AG09319 (cell line): ENCODE measurements around the gene AKR1C8.
A peak's percentile ranks its signal among the peaks of the same experiment; 100 is the strongest.
"Not testable (repeated sequence)": the region's sequence is repeated elsewhere in the genome, so short reads cannot be mapped to it uniquely, and the experiment has no call there.

Experiments
- DNase-seq: peaks from one replicate; pipeline ENCODE4 v3.0.0-alpha.2; 2010; ENCODE audit warnings: low read depth; ENCODE audit errors: extremely low read depth
- TF ChIP-seq, protein P1 (sequence below): IDR thresholded peaks from 2 replicates; pipeline ENCODE4 v1.5.1; 2011; ENCODE audit warnings: low read depth, mild to moderate bottlenecking, inconsistent platforms, low read length, moderate library complexity

AKR1C8 gene

DNA sequence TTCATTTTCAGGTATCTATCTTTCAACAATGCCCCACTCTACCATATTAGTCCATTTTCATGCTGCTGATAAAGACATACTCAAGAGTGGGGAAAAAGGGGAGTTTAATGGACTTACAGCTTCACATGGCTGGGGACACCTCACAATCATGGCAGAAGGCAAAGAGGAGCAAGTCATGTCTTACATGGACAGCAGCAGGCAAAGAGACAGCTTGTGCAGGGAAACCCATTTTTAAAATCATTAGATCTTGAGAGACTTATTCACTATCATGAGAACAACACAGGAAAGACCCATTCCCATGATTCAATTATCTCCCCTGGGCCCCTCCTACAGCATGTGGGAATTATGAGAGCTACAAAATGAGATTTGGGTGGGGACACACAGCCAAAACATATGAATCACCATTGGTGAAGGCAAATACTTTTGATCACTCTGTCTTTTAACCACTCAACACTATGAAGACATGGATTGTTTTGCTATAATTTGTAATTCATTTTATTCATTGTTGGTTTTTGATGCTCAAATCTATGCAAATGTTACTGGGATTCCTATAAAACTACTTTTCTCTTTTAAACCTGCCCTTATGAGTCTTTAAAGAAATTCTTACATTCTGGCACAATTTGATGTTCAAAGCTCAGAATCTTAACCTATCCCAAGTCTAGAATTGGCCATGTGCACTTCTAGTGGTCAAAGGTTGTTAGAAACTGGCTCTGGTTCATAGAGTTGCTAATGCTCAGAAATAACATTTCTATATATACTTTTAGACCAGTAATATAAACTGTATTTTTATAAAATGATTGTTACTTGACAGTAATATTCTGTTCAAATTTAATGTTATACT lies 27.0 kb upstream of the AKR1C8 start:
- TF ChIP-seq, protein P1, sequence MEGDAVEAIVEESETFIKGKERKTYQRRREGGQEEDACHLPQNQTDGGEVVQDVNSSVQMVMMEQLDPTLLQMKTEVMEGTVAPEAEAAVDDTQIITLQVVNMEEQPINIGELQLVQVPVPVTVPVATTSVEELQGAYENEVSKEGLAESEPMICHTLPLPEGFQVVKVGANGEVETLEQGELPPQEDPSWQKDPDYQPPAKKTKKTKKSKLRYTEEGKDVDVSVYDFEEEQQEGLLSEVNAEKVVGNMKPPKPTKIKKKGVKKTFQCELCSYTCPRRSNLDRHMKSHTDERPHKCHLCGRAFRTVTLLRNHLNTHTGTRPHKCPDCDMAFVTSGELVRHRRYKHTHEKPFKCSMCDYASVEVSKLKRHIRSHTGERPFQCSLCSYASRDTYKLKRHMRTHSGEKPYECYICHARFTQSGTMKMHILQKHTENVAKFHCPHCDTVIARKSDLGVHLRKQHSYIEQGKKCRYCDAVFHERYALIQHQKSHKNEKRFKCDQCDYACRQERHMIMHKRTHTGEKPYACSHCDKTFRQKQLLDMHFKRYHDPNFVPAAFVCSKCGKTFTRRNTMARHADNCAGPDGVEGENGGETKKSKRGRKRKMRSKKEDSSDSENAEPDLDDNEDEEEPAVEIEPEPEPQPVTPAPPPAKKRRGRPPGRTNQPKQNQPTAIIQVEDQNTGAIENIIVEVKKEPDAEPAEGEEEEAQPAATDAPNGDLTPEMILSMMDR = no peak
- no peak for DNase-seq

GRCh38 chr10:5210261-5210660 lies 25.3 kb upstream of the AKR1C8 start:
- TF ChIP-seq, protein P1 = peak; percentile 7
- DNase-seq = not testable (repeated sequence)

GRCh38 chr10:5209776-5210175 lies 24.8 kb upstream of the AKR1C8 start:
- DNase-seq = not testable (repeated sequence)

DNA sequence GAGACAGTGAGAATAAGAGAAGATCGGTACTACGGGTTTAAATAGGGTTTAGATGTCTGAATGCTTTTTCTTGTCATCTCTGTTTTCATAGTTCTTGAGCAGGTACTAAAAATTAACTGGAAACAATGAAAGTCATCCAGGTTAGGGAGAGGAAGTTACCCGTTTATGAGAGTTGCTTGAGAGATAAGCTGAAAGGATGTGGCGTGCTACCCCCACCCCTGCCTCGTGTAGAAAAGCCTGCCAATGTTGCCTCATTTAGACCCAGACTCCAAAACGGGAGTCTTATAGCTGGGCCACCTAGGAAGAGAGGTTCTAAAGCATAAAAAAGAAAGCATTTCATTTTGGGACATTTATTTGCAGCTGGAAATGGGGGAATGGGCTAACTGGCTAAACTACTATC lies 21.8 kb upstream of the AKR1C8 start:
- no peak for DNase-seq
- TF ChIP-seq, protein P1 = no peak

DNA sequence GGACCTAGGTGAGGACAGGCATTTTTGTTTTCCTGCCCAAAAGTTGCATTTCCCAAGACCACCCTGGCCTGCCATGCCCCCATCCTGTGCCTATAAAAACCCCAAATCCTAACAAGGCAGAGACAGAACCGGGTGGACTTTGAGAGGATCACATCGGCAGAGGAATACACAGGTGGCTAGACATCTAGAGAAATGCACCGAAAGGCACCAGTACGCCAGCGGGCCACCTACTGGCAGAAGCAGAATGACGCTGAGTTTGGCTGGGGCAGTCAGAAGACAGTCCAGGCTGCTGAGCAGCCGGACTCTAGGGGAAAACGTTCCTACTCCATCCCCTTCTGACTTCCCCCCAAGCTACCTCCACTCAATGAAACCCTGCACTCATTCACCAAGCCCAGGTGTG lies 14.4 kb upstream of the AKR1C8 start:
- DNase-seq = no peak
- TF ChIP-seq, protein P1 = no peak

GRCh38 chr10:5198386-5198785 lies 13.4 kb upstream of the AKR1C8 start:
- TF ChIP-seq, protein P1 = no peak
- no peak for DNase-seq

DNA sequence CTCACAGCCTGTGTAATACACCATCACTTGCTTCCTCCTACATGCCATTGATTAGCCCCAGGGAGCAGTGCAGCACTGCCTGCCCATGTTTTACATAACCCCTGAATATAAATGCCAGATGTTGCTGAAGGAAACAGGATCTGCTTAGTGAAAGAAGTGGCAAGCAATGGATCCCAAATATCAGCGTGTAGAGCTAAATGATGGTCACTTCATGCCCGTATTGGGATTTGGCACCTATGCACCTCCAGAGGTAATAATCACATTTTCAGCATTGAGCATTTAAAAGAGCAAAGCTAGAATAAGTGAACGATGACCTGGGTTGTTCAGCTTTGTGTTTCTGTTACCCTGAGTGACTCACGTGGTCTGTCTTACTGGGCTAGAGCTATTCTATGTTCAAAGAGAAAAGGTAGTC lies 11.8 kb upstream of the AKR1C8 start, which contains the start of gene AKR1C4:
AKR1C4 (plus strand) TSS at position 136 of the 412 bp plus-strand sequence; CDS start at position 167, 31 bp downstream.
- DNase-seq = no peak
- TF ChIP-seq, protein P1 = no peak
